HG03558 (cell line): ENCODE results near the gene SPINT2.
"Not testable (repeated sequence)": the region's sequence is repeated elsewhere in the genome, so short reads cannot be mapped to it uniquely, and the experiment has no call there.

Source experiments
- ATAC-seq: cut with Tn5 transposase; IDR thresholded peaks from one replicate; pipeline ENCODE4 v1.9.1; 2021; ENCODE audit warnings: moderate number of reproducible peaks; ENCODE audit not compliant: unreplicated experiment; ENCODE audit errors: extremely low read depth

SPINT2 gene

DNA sequence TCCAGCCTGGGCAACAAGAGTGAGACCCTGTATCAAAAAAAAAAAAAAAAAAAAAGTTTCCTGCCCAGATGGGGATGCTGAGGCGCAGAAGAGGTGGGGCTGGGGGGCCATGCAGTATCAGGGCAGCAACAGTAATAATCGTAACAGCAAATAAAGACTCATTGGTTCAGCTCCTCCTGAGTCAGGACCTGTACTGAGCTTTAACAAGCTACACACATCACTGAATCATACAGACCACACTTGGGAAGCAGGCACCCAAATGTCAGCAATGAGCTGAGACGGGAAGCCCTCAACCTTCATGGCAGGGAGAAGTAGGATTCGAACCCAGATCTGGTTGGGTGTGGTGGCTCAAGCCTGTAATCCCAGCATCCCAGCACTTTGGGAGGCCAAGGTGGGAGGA lies 29.8 kb upstream of the SPINT2 start:
- ATAC-seq, result no peak

DNA sequence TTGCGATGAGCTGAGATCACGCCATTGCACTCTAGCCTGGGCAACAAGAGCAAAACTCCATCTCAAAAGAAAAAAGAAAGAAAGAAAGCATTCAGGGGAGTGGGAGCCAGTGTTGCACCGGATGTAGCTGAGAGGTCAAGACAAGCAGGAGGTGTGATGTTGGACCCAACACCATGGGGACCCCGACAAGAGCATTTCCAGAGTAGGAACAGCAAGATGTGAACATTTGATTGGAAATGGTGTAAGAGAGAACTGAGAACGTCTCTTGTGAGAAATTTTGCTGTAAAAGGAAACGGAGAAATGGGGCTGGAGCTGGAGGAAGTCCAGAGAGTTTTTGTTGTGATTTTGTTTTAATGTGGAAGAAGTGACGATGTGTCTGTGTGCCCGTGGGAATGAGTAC lies 24.6 kb upstream of the SPINT2 start:
- ATAC-seq, result no peak

DNA sequence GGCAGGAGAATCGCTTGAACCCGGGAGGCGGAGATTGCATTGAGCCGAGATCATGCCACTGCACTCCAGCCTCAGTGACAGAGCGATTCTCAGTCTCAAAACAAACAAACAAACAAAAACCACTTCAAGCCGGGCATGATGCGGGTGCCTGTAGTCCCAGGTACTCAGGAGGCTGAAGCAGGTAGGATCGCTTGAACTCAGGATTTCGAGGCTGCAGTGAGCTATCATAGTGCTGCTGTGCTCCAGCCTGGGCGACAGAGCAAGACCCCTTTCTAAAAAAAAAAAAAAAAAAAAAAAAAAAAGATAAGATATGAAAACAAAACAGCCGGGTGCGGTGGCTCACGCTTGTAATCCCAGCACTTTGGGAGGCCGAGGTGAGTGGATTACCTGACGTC lies 21.1 kb upstream of the SPINT2 start:
- ATAC-seq, result no peak

DNA sequence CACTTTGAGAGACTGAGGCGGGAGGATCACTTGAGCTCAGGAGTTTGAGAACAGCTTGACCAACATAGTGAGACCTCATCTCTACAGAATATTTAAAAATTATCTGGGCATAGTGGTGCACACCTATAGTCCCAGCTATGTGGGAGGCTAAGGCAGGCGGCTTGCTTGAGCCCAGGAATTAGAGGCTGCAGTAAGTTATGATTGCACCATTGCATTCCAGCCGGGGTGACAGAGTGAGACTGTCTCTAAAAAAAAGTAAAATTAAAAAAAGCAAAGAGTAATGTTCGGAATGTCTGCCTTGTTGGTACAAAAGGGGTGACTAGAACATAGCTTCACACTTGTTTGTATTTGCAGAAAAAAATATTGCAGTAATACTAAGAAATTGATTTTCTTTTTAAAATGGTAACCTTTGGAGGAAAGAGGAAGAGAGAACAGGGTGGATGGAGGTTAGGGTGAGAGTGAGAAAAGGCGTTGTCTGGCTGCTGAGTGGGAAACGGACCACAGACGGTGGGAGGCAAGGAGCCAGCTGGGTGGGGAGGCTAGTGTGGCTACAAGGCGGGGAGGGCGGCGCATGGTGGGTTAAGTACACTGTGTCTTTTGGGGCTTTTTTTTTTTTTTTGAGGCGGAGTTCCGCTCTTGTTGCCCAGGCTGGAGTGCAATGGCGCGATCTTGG lies 18.4 kb upstream of the SPINT2 start:
- ATAC-seq, result no peak

DNA sequence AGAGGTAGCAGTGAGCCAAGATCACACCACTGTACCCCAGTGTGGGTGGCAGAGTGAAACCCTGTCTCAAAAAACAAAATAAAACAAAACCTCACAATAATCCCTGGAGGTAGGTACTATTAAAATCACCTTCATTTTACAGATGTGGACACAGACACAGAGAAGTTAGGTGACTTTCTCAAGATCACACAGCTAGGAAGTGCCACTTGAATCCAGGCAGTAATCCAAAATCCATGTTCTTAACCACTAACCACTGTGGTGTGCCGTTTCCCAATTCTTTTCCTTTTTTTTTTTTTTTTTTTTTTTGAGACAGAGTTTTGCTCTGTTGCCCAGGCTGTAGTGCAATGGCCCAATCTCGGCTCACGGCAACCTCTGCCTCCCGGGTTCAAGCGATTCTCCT lies 17.2 kb upstream of the SPINT2 start:
- no peak for ATAC-seq

DNA sequence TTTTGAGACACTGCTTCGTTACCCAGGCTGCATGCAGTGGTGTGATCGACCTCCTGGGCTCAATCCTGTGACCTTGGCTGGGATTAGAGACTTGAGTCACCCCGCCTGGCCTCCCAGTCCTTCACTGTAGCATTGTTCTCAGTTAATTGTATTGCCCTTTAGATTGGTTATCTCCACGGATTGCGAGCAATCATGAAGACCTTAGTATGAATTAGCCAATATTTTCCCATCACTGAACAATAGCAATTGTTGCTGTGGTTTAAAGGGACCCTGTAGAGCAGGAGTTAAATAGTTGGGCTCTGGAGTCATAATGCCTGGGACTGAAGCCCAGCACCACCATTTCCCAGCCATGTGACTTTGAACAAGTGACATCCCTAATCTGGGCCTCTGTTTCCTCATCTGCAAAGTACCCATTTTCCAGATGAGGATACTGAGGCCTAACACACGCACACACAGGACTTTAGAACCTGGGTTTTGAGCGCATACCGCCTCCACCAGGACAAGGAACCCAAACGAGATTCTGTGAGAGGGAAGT lies 16.6 kb upstream of the SPINT2 start:
- ATAC-seq, result no peak

DNA sequence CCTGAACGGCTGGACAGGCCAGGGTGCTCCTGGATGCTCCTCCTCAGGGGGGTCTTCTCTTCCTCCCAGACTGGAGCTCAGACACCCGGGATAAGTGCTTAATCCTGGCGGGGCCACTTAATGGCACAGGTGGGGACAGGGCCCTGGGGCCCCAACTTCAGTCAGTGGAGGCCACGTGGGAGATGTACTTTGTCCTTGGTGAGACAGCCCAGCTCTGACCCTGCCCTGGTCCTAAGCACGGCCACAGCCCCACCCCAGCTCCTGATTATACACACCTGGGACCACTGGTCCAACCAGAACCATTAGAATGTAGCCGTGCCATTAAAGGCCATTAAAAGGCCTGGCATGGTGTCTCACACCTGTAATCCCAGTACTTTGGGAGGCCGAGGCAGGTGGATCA lies 16.0 kb upstream of the SPINT2 start:
- ATAC-seq, result no peak

DNA sequence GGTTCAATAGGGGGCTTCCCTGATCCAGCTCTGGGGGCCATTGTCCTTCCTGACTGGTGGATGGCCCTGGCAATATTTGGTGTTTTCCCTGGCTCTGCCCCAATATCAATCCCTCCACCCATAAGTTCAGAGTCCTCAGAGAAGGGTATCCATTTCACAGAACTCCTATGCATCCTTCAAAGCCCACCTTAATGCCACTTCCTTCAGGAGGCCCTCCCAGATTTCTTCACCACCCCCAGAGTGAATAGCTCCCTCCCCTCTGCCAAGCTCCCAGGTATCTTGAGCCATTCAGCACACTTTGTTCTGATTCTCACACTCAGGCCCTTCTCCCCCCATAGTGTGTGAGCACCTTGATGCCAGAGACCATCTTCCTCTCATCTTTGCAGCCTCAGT lies 13.9 kb upstream of the SPINT2 start:
- ATAC-seq, result no peak

DNA sequence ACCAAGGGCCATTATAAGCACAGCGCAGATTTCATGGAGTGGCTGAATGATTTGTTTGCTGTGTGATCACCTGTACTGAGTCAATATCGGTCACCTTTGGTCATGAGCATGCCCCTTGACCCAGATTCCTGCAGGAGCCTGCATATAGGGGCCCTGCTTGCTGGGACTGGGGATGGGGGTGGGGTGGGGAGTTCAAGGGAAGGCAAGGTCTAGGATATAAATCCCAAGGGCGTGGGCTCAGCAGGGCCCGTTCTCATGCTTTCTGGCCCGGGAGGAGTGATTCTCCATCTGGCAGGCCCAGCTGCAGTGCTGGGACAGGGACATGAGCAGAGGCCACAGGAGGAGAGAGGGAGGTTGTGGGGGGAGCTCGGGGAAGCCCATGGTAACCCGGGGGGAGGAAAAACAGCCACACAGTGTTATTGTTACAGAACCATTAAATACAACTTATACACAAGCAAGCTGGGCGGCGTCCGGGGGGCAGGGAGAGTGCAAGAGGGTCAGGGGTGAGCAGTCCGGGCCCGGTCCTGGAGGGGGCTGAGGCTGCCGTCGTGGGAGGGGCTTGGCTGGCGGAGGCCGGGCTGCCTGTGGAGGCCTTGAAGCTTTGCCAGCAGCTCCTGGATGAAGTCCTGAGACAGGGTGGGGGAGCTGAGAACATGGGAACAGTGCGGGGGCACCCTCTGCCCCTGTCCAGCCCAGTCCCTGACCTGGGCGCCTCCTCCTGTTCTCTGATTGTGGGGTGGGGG lies 13.4 kb upstream of the SPINT2 start:
- no peak for ATAC-seq

DNA sequence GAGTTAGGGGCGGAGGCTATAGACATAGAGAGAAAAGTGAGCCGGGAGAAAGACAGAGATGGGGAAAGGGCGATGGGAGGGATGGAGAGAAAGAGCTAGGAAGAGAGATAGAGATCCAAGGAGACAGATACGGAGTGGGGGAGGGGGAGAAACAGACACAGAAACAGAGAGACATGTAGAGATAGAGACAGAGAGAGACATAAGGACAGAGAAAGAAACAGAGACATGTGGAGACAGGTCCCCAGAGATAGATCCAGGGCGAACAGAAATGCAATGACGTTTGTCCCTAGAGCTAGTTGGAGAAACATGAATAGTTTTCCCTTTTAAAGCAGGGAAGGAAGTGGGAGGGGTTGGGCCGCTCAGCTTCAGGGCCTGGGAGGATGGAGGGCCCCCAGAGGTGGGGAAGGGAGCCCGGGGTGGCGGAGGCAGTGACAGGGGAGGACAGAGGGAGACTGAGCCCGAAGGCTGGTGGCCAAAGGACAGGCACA lies 12.8 kb upstream of the SPINT2 start:
- ATAC-seq, result no peak

DNA sequence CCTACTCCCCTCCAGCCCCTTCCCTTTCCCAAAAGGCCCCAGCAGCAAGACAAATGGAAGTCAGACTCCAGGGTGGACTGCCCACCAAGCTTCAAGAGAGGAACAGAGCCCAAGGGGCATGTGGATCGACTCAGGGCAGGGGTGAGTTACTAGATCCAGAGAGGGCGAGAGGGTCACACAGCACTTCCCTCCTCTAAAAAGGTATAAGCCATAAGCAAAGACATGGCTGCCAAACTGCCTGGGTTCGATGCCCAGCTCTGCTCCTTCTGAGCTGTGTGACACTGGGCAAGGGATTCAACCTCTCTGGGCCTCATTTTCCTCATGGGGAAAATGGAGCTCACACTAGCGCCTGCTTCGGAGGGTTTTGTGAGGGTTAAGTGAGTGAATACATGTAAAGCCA lies 12.0 kb upstream of the SPINT2 start:
- ATAC-seq, result no peak

DNA sequence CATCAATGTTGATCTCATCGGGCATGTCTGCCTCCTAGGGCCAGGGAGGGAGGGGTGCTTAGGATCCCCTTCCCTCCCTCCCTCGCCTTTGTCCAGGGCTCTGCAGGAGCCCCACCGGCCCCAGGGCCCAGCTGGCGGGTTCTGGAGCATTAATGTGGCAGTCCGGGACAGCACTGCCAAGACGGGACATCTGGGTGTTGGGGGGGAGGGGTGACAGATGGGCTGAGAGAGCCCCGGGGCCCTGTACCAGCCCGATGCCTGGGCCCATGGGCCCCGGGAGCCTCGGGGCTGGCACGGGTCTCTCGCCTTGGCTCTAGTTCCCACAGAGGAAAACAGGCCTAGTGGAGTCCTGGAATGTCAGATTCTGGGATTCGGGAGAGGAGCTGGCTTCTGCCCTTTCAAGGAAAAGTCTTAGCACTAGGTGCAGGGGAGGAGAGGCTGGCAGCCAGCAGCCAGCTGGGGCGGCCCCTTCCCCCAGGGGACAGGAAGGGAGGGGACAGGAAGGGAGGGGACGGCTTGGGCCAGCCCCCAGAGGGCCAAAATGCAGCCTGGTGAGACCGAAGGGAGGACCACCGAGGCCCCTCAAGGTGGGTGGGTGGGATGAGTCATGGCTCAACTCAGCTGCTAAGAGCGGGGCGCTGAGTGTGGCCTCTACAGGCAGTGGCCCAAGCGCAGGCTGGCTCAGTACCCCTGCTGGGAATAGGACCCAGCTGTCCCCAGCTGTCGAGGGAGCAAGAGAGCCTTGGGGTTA lies 11.3 kb upstream of the SPINT2 start:
- no peak for ATAC-seq

DNA sequence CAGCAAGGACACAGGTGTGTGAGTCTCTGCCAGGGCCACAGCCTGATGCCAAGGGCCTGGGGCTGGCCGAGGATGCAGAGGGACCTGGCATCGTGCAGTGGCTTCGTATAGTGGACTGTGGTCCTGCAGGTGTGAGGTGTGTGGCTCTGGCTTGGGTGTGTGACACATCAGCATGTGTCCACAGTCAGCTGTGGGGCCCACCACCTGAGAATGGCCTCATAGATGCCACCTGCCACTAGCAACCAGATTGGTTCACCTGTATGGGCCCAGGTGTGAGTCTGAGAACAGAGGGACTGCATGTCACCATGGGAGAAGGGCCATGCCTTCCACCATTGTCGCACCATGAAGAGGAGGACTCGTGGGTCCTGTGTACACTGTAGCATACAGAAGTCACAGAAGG lies 10.6 kb upstream of the SPINT2 start:
- no peak for ATAC-seq

DNA sequence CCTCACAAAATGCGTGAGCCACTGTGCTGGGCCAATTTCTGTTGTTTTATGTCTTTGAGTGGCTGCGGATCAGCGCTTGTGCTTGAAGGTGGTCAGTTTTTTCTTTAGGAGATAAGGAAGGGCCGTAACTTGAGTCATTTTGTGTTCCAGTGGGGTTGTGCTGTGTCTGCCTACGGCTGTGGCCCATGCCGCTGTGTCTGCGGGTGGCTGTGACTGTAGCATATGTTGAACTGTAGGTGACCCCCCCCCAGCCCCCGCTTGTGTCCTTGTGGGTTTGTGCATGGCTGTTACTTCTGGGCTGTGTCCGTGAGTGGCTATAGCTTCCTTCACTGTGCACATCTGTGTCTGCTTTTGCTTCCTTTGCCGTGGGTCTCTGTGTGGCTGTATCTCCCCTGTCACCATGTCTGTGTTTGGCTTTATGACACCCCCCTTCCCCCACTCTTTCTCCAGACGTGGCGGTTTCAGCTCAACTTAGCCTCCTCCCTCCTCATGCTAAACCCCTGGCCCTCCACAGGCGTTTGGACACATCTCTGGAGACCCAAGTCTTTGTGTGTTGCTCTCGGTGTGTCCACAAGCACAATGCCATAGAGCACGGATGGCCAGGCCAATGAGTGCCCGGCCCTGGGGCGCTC lies 8.9 kb upstream of the SPINT2 start:
- ATAC-seq, result no peak

DNA sequence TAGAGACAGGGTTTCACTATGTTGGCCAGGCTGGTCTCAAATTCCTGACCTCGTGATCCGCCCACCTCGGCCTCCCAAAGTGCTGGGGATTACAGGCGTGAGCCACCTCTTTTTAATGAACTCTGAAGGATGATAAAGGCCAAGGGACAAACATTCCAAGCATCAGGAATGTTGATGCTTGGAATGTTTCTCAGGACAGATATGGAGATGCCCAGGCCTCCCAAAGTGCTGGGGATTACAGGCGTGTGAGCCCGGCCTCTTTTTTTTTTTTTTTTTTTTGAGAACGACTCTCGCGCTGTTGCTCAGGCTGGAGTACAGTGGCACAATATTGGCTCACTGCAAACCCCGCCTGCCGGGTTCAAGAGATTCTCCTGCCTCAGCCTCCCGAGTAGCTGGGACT lies 2.4 kb upstream of the SPINT2 start:
- ATAC-seq, result not testable (repeated sequence)

DNA sequence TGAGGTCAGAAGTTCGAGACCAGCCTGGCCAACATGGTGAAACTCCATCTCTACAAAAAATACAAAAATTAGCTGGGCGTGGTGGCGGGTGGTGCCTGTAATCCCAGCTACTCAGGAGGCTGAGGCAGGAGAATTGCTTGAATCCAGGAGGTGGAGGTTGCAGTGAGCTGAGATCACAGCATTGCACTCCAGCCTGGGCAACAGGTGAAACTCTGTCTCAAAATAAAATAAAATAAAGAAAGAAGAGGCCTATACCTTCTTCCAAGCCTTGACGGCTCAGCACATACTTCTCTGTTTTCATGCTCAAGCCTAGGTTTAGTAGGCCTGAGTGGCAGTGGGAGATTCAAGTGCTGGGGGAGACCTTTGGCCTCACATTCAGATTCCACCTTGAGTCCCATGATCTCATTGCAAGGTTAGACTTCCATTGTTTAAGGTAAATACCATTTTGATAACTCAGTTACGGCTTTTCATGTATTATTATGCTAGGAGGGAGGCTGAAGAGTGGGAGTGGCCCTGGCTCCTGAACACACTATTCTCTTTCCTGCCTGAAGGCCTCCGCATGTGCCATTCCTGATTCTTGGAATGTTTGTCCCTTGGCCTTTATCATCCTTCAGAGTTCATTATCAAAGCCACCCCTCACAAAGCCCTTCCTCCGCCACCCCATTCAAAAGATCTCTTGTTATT lies 1.6 kb upstream of the SPINT2 start:
- no peak for ATAC-seq

DNA sequence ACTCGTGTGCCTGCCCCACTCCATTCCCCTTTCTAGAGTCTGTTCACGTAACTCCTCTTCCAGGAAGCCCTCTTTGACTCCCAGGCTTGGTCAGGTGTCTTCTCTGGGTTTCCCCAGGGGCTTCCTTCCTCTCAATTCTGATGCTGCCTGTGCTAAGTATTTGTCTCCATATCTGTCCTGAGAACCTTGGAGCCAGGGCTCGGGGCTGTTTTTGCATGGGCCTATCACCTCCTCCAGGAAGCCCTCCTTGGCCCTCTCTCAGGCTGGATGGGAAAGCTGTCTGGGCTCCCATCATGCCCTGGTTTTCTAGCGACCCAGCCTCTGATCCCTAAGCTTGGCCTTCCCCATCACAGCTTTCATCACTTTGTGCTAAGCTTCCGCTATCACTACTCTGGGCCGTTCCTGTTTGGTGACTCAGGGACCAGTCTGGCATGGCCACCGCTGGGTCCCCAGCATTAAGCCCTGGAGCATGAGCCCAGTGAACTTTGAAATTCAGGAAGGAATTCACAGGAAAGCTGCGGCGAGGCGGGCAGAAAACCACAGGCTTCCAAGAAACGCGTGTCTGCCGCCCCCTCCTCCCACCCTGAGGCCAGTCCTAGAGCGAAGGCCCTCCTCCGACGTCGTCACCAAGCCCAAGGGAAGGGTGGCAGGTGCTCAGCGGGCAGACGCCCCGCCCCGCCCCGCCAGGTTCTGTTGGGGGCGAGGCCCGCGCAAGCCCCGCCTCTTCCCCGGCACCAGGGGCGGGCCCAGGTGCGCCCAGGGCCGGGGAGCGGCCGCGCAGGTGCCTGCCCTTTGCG lies 486 bp upstream of the SPINT2 start:
- ATAC-seq, result no peak

DNA sequence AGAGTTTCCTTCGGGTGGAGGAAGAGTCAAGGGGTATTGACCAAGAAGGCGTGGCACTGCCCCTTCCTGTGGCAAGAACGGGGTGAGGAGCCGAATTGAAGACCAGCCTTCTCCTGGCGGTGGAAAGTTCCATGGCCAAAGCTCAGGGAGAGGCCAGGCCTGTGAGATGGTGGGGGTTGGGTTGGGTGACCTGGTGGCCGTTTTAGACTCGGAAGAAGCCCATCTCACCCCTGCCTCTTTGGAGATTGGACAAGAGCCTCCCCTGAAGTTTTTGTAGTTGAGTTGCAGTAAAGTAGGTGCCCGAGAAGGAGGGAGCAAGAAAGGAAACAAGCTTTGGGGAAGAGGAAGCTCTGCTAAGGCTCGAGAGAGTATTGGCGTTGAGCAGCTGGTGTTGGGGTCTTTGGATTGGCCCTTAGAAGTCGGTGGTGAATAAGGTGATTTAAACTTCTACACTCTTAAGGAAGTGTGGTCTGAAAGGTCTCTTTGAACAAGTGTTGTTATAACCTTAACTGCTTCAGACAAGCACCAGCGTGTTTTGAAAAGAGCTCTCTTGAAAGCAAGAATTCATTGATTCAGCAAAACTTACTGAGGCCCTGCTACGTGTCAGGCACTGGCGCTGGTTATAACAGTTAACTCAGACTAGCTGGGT lies 964 bp downstream of the SPINT2 start:
- no peak for ATAC-seq

DNA sequence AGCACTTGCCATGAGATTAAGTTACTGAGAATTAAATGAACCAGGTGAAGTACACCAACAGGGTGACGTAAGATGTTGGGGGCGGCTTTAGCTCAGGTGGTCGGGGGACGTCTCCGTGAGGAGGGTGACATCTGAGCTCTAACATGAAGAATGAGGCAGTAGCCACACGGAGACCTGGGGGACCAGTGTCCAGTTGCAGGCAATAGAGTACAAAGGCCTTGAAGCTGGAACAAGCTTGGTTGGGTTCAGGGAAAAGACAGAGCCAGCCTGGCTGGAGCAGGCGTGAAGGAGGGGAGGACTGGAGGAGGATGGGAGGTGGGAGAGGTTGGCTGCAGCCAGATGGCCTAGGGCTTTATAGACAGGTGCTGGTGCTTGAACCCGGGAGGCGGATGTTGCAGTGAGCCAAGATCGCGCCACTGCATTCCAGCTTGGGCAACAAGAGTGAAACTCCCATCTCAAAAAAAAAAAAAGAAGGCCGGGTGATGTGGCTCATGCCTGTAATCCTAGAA lies 1.6 kb downstream of the SPINT2 start:
- no peak for ATAC-seq
